Epidermal melanocyte (primary cell): ENCODE results near the gene ADSL.

Experiments used
- DNase-seq: peaks from one replicate; pipeline ENCODE4 v3.0.0; 2011; ENCODE audit warnings: low spot score; ENCODE audit not compliant: insufficient read length

Gene ADSL

DNA sequence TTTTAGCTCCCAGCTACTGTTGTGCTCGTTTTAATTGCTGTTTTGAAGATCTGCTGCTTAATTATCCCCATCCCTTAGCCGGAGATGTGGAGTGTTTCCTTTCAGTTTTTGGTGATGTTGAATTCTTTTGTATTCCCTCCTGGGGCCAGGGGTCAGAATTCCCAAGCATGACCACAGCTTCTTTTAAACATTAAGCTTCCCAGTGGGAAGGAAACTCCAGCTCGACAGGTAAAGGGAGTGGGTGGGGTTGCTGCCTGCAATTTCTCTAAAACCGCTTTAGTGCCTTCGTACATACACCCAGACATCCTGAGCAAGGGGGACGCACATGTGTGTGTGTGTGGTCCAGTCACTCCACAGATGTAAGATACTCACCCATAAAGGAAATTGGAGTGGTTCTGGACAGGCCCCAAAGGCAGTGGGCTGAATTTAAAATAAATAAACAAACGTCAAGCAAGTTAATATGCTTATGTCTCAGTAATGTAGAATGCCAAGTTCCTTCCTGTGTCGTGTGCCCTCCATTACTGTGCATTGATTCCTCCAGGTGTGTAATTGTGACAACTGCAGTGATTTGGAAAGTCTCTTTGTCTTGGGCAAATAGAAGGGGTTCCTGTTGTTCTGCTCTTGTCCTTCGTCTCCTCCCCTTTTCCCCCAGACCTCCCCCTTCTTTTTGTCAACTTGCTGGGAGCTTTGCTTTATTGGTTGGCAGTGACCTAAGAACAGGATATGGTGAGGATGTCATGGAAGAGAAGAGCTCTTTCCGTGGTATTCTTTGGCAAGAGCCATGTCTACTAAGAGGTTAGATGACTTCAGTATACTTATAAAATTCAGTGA is 19.2 kb upstream of the ADSL start:
- DNase-seq: no peak

DNA sequence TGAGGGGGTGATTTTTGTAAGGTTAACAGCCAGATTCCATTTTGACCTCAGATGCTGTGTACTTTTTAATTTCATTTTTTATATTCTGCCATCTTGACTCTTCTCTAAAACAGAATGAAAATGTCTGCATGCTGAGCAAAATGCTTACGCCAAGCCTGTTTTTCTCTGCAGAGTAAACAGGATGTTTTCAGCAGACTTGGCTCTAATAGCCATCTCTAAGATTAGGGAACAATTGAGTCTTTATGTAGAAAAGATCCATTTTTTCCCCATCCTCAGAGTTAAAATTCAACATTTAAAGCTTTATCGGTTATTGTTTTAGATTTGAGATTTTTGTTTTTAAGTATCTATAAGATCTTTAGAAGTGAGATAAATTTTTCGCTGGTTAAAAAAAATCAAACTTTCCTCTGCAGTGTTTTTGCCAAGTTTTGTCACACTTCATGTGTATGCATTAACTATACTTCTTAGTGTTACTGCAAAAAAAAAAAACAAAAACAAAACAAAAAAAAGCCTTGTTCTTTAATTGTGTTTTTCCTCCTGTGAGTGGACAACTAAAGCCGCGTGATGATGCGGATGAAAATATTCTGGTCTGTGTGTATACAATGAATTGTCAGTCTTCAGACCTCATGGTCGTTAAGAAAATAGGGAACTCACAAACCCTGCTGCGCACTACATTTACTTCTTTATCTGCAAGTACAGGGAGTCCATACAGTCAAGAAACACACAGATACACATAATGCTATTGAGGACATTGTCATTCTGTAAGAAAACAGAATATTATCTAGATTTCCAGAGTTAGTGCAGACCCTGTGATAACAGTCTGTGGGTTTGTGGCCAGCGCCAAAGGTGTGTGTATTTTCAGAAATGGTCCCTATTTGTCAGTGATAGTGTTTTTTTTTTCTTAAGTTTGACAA is 17.5 kb upstream of the ADSL start:
- peak; percentile 44 for DNase-seq

DNA sequence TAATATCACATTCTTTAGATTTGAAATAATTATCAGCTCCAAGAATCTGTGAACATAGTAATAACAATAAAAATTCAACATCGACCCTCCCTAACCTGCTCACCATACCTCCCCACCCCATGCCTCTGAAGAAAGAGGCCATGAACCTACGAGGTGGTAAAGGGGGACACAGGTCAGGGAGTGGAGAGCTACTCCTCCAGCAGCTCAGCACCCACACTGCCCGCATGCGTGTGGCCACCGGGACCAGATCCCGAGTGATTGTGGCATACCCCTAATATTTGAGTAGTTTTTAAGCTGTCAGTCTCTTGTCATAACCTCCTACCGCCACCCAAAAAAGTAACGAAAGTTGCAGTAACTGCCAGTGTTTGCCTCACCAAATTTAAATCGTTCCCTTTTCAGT is 16.8 kb upstream of the ADSL start:
- DNase-seq: no peak

DNA sequence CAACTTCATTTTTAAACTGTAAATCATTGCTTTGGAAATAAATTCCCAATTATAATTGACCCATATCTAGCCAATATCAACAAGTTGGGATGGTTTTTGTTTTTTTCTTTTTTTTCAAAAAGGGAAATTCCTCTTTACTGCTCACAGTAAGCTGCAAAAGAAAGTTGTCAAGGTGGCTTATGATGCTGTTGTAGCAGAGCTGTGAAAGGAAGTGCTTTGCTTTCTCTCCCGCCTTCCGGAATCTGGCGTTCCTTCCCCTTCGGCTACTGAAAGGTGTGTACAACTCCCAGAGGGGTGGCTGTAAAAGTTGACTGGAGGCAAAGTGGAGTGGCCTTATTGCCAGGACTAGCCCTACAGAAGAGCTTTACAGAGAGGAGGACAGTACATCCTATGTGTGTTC is 16.2 kb upstream of the ADSL start:
- no peak for DNase-seq

DNA sequence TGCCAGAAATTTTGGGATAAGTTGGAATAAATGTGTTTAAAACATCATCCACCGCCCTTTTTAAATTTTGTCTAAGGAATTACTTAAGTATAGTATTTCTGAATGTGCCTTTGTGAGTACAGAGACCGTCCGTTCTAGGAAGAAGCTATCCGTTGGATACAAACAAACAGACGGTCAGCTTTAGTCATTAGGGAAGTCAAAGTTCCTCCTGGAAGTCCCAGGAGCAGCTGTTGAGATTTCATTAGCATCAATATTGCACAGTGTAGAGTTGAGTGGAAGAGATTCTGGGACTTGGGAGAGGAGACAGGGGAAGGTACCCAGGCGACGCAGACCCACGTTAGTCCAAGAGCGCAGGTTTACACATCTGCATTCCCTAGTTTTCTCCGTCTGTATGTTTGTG is 15.7 kb upstream of the ADSL start:
- no peak for DNase-seq

DNA sequence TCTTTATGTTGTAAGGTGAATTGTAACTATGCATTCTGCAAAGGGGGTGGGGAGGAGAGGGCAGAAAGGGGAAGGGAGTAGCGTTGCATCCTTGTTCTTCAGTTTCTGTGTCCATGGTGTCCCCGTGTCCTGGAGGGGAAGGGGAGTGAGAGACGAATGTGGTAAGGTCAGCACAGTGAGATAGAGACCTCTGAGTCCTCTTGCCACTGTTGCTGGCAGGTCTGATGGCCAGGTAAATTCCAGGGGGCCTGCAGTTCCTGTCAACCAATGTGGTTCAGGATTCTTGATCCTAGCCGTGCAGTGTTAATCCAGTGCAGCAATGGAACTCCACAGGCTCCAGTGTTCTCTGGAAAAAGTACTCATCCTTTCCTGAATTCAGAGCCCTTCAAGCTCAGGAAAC is 14.6 kb upstream of the ADSL start:
- no peak for DNase-seq

DNA sequence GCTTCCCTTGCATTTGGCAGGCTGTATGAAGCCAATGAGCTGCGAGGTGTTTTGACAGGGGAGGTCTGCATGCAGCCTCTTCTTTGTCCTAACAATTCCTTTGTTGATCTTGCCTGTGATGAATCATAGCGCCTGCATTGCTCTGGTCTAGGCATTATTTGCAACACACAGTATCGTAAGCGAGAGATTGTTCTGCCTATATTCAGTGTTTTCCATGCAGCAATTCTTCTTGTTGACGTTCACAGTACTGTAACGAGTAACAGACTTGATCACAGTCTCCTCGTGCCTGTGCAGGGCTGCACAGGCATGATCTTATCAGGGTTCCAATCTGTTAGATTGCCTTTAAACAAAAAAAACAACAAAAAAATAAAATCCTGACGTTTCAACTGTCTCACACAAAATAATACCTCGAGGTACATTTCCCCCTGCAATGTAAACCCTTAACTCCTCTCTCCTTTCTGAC is 13.9 kb upstream of the ADSL start:
- no peak for DNase-seq

DNA sequence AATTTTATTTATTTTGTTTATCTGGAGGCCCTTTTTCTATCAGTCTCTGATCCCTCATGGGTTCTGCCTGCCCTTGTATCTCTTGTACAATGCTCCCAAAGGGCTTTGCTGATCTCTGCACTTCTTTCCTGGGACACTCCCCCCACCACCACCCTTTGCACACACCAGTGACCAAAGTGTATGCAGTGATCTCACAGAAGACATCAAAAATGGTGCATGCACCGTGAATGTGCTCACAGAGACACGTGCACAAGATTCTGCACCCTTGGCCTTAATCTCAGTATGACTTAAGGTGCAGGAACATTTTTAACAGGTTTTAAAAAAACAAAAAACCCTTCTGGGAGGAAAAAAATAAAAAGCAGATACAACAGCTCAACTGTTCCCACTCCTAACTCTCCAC is 12.2 kb upstream of the ADSL start:
- no peak for DNase-seq

DNA sequence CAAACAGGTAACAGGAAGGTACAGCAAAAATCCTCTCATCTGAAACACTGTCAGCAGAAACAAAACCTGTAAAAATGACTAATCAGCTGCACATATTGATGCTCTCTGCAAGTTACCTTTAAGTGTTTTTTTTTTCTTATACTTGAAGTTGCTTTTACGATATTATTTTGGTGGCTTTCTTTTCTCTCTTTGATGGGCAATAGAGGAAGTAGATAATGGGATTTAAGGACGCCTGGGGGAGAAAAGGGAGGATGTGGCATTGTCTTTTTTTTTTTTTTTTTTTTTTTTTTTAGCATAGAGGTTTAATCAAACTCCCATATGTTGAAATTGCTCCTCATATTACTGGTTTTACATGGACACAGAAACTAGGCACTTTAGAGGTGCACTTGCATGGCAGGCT is 11.4 kb upstream of the ADSL start:
- DNase-seq: no peak

DNA sequence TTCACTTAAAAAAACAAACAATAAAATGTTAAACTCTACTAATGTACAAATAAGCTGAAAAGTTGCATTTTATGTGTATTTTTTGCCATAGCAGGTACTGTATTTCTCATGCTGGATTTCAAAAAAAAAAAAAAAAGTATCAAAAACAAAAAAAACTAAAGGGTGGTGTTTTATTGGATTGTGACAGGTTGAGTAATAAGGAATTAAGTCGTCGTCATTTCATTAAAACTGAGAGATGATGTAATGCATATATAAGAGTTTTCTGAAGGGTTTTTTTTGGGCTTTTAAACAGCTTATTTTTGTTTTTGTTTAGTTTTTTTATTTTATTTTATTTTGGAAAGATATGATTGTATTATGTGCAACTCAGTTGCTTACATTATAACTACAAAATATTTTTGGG is 10.9 kb upstream of the ADSL start:
- DNase-seq: no peak

DNA sequence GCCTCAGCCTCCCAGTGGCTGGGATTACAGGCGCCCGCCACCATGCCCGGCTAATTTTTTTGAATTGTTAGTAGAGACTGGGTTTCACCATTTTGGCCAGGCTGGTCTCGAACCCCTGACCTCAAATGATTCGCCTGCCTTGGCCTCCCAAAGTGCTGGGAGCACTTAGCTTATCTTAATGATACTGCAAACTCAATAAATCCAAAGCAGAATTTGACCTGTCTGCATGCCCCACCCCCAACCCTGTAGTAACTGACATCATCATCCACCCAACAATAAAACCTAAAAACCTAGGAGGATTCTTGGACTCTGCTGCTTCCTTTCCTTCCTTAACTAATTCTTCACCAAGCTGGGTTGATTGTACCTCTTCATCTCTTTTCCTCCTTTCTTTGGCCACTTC is 6.3 kb upstream of the ADSL start:
- no peak for DNase-seq

DNA sequence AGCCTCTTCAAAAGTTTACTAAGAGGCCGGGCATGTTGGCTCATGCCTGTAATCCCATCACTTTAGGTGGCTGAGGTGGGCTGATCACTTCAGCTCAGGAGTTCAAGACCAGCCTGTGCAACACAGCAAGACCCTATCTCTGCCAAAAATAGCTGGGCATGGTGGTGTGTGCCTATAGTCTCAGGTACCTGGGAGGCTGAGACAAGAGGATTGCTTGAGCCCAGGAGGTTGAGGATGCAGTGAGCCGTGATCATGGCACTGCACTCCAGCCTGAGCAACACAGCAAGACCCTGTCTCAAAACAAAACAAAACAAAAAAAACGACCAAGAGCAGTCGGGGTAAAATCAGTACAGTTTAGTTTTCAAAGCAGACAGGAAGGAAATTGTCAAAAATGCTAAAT is 4.7 kb upstream of the ADSL start:
- DNase-seq: no peak

DNA sequence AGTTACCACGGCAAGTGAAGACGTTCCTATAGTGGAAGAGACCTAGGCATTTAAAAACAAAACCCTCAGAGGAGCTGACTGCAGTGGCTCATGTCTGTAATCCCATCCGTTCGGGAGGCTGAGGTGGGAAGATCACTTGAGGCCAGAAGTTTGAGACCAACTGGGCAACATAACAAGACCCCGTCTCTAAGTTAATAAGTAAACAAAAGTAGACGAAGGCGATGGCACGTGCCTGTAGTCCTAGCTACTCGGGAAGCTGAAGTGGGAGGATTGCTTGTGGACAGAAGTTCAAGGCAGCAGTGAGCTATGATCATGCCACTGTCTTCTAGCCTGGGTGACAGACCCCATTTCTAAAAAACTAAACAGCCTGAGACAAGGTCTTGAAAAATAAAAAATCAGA is 3.8 kb upstream of the ADSL start:
- DNase-seq: no peak

DNA sequence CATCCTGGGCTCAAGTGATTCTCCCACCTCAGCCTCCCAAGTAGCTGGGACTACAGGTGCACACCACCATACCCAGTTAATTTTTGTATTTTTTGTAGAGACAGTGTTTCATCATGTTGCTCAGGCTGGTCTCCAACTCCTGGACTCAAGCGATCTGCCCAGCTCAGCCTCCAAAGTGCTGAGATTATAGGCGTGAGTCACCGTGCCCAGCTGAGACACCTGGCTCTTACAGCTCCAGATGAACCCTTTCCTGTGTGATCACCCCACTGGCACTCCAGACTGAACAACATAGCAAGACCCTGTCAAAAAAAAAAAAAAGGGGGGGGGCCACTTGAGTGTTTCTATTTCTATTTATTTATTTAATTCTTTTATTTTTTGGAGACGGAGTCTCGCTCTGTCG is 1.0 kb upstream of the ADSL start:
- DNase-seq: no peak

DNA sequence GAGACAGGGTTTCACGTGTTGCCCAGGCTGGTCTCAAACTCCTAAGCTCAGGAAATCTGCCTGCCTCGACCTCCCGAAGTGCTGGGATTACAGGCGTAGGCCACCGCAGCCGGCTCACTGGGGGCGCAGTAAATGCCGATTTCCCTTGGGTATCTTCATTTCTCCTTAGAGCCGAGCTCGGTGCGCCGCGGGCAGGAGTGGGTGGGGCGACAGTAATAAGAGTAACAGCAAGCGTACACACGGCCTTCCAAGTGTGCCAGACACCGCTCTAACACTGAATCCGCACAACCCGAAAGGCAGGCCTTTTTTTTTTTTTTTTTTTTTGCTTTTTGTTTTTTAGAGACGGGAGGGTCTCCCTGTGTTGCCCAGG is 500 bp upstream of the ADSL start:
- no peak for DNase-seq

DNA sequence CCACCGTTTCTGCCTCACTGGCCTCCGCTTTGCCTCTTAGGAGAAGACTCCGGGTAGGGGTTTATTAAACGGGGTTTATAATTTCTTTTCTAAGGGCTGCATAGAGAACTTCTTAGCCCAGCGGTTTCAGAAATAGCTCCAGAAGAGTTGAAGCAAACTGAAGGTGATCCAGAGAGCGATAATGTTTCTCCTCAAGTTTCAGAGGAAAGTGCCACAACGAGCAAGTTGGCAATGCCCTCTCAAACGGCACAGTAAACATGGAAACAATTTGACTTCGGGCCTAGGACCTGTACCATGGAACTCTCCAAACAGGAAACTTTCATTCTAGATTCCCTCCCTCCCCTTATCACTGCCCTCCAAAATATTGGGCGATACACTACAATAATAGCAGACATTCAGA is 1.0 kb downstream of the ADSL start:
- DNase-seq: no peak

DNA sequence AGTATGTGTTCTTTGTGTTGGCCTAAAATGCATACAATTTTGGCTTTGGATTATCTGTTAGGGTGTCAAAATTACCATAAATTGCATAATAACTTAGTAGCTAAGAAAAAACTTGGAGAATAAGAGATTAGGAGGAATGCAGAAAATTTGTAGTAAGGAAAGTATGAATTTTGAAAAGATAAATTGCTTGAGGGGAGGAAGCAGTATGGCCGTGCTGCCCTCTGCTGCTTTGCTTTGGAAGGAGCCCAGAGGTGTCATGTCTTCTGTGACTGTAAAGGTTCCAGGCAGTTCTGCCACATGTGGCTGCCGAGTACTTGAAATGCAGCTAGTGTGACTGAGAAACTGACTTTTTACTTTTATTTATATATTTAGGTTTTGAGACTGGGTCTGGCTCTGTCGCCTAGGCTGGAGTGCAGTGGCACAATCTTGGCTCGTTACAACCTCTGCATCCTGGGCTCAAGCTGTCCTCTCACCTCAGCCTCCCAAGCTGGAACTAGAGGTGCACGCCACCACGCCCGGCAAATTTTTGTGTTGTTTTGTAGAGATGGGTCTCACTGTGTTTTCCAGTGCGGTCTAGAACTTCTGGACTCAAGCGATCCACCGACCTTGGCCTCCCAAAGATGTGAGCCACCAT is 1.8 kb downstream of the ADSL start:
- peak; percentile 50 for DNase-seq

DNA sequence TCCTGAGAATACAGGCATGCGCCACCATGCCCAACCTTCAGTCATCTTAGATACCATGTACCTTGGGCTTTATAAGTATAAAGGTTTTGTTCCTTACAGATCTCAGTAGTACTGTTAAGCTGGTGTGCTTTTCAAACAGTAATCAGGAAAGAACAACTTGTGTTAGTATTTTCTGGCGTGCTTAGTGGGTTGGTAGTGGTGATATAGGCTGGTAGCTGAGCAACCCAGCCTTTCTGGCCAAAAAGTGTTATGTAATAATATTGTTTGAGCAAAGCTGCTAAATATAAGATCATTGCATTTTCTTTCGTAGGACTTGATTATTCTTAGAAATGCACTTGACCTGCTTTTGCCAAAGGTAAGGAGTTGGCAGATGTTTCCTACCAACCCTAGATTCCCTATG is 6.5 kb downstream of the ADSL start:
- DNase-seq: no peak

DNA sequence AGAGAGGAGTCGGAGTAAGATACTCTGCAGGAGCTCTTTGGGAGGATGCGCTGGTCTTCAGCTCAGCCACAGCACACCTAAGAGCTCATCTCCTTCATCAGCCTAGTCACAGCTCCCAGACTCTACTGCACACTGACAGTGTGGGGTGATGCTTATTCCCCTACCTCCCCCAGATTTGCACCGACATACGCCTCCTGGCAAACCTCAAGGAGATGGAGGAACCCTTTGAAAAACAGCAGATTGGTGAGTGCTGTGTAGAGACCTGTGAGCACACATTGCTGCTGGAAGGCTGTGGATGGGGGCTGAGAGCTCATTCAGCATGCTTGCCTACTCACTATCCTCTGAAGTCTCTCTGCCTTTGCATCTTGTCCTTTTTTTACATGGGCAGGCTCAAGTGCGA is 14.8 kb downstream of the ADSL start:
- DNase-seq: no peak

DNA sequence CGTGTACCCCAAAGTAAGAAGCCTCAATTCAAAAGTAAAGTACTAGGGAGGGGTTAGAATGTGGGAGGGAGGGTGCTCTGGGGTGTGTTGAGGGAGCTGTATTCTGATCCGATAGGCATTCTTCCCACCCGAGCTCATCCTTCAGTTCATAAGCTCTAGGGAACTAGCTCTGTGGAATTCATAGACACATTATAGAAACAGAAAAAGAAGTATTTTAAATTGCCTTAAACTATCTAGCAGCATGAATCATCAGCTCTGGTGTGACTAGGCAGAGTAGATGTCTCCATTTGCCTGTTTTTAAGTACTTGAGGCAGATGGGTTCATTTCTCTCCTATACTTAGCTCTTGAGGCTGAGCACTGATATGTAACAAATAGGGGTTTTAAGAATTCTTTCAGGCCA is 16.8 kb downstream of the ADSL start:
- DNase-seq: no peak

DNA sequence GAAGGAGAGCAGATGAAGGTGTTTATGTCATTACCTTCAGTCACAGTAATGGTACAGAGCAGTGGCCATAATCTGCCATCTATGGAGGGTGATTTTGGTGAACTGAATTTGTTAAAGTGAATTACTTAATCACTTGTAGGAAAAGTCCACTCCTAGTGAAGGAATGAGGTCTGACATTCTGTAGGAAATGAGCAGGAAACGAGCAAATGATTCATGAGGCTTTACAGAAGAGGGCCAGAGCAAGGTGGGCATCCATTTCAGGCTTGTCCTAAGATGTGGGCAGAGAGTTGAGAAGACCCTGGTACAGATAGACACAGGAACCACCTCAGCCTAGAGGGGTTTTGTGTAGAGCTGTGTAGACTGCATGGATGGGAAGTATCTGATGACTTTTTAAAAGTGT is 18.1 kb downstream of the ADSL start:
- no peak for DNase-seq

DNA sequence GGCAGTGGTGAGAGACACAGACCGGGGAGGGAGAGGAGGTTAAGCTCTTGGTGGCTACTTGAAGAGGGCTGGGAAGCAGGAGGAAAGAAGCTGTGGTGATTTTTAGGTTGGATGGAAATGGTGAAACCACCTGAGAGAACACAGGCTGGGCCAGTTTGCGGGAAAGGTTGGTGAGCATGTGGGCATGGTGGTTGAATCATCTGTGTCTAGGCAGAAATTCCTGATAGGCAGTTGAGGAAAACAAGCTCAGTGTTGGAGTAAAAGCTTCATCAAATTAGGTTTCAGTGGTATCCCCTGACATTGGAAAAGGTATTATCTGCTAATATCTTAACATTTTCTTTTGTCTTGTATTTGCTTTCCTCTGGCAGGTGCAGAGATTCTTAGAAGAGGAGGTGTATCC is 19.8 kb downstream of the ADSL start:
- no peak for DNase-seq
